Measurements from ENCODE around the gene HSD3B7.

DNA sequence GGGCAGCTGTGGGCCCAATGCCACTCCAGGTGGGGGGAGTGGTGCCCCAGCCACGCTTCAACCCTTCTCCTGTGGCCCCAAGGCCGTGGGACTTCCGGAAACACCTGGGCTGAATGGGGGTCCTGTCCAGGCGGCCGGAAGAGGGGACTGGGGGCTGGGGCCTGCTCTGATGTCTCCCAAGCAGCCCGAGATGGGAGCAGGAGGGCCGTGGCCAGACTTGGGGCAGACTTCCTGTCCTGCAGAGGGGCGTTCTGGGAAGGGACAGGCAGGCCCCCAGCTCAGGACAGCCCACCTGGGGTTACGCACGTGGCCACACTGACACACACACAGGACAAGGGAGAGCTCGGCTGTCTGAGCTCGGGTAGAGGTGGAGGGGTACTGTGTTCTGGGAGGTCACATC, 5.1 kb downstream of the HSD3B7 start:
- TF ChIP-seq, protein P1, sequence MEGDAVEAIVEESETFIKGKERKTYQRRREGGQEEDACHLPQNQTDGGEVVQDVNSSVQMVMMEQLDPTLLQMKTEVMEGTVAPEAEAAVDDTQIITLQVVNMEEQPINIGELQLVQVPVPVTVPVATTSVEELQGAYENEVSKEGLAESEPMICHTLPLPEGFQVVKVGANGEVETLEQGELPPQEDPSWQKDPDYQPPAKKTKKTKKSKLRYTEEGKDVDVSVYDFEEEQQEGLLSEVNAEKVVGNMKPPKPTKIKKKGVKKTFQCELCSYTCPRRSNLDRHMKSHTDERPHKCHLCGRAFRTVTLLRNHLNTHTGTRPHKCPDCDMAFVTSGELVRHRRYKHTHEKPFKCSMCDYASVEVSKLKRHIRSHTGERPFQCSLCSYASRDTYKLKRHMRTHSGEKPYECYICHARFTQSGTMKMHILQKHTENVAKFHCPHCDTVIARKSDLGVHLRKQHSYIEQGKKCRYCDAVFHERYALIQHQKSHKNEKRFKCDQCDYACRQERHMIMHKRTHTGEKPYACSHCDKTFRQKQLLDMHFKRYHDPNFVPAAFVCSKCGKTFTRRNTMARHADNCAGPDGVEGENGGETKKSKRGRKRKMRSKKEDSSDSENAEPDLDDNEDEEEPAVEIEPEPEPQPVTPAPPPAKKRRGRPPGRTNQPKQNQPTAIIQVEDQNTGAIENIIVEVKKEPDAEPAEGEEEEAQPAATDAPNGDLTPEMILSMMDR (IDR thresholded peaks at IDR 0.05): no peak
- TF ChIP-seq POLR2AphosphoS5 (IDR thresholded peaks at IDR 0.05) (no peak), EP300 (IDR thresholded peaks at IDR 0.05) (no peak)
